Measurements from ENCODE around the gene C2orf76. TPM values are rescaled to one million over a fixed set of nuclear protein-coding genes. Genes with fewer than 3 reads are reported as not detected.

The C2orf76 gene
- total RNA-seq, 4 donors from 2014 or later: 6.8 to 32.4 (median 15.3) TPM

- TF ChIP-seq, protein P1, sequence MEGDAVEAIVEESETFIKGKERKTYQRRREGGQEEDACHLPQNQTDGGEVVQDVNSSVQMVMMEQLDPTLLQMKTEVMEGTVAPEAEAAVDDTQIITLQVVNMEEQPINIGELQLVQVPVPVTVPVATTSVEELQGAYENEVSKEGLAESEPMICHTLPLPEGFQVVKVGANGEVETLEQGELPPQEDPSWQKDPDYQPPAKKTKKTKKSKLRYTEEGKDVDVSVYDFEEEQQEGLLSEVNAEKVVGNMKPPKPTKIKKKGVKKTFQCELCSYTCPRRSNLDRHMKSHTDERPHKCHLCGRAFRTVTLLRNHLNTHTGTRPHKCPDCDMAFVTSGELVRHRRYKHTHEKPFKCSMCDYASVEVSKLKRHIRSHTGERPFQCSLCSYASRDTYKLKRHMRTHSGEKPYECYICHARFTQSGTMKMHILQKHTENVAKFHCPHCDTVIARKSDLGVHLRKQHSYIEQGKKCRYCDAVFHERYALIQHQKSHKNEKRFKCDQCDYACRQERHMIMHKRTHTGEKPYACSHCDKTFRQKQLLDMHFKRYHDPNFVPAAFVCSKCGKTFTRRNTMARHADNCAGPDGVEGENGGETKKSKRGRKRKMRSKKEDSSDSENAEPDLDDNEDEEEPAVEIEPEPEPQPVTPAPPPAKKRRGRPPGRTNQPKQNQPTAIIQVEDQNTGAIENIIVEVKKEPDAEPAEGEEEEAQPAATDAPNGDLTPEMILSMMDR (IDR thresholded peaks at IDR 0.05; ENCODE audit: low read depth): no peak
Measured at GRCh38 chr2:119327431-119327830, 39.2 kb downstream of the C2orf76 start.

DNA sequence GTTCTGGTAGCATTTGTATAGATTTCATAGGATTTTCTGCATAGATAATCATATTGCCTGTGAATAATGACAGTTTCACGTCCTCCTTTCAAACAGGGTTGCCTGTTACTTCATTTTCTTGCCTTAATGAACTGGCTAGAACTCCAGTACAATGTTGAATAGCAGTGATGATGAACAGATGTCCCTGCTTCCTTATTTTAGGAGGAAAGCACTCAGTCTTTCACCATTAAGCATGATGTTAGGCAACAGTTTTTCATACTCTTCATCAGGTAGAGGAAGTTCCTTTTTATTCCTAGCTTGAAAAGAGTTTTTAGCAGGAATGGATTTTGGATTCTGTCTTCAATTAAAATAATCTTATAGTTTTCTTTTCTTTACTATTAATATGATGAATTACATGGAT lies 39.7 kb downstream of the C2orf76 start:
- TF ChIP-seq, protein P1 (IDR thresholded peaks at IDR 0.05; ENCODE audit: low read depth): no peak

DNA sequence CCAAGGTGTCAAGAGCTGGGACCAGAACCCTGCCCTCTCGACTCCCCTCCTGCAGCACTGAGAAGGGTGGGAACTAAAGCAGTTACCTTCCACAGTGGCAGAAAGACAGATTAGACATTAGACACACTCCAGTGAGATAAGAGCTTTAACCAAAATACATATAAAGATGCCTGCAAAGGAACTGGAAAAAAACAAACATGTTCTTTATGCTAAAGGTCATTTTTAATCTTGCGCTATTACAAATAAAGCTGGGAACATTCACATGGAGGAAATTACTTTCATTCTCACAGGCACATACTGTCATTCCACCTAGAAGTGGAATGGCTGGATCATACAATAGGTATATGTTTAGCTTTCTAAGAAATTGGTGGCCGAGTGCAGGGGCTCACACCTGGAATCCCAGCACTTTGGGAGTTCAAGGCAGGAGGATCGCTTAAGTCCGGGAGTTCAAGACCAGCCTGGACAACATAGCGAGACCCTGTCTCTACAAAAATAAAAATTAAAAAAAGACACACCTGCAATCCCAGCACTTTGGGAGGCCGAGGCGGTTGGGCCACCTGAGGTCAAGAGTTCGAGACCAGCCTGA lies 41.9 kb downstream of the C2orf76 start:
- TF ChIP-seq, protein P1 (IDR thresholded peaks at IDR 0.05; ENCODE audit: low read depth): no peak

- TF ChIP-seq, protein P1 (IDR thresholded peaks at IDR 0.05; ENCODE audit: low read depth): no peak
Measured at GRCh38 chr2:119323459-119323858, 43.2 kb downstream of the C2orf76 start.

GRCh38 chr2:119319593-119319992 lies 47.0 kb downstream of the C2orf76 start:
- TF ChIP-seq, protein P1 (IDR thresholded peaks at IDR 0.05; ENCODE audit: low read depth): no peak

- TF ChIP-seq, protein P1 (IDR thresholded peaks at IDR 0.05; ENCODE audit: low read depth): no peak
Measured at GRCh38 chr2:119317554-119317953, 49.1 kb downstream of the C2orf76 start.

- TF ChIP-seq, protein P1 (IDR thresholded peaks at IDR 0.05; ENCODE audit: low read depth): no peak
Measured at GRCh38 chr2:119316066-119316465, 50.6 kb downstream of the C2orf76 start.
